Spinal cord (tissue), 10 donors: ENCODE results near the gene CALR. TPM values are rescaled to one million over a fixed set of nuclear protein-coding genes. Genes with fewer than 3 reads are reported as not detected.
A peak's percentile ranks its signal among the peaks of the same experiment; 100 is the strongest.

Experiments used
- DNase-seq, 6 donors: peaks; one replicate each; pipeline versions ENCODE4 v3.0.0 to v3.0.0-alpha.2; 2013 to 2015; ENCODE audit warnings: low spot score in 6 of 6, low read depth in 4 of 6
- H3K27ac ChIP-seq: one replicate; pipeline ENCODE4 v1.5.1; 2013; ENCODE audit warnings: low read depth, low read length, control low read depth
- H3K27me3 ChIP-seq: one replicate; pipeline ENCODE4 v1.6.1; 2013; ENCODE audit warnings: low read length; ENCODE audit not compliant: control insufficient read depth, insufficient read depth
- H3K36me3 ChIP-seq: one replicate; pipeline ENCODE4 v1.6.1; 2013; ENCODE audit warnings: low read length; ENCODE audit not compliant: control insufficient read depth, insufficient read depth
- H3K4me1 ChIP-seq: one replicate; pipeline ENCODE4 v1.6.1; 2013; ENCODE audit warnings: low read length; ENCODE audit not compliant: control insufficient read depth, insufficient read depth
- H3K4me3 ChIP-seq: one replicate; pipeline ENCODE4 v1.5.1; 2013; ENCODE audit warnings: low read depth, low read length, control low read depth
- H3K9me3 ChIP-seq: one replicate; pipeline ENCODE4 v1.6.1; 2013; ENCODE audit warnings: low read length; ENCODE audit not compliant: control insufficient read depth, insufficient read depth
- WGBS: methylation state at CpG from one replicate; pipeline ENCODE4 v1.1.5; 2013; ENCODE audit warnings: missing lambda C conversion rate; ENCODE audit not compliant: insufficient coverage; 5-methylcytosine and 5-hydroxymethylcytosine counted together
- polyA plus RNA-seq, 2 donors: library from polyadenylated mRNA; unstranded; fragments of 120-200 nt; gene quantifications; one replicate each; pipeline ENCODE4 v1.2.1, GENCODE V29; 2013; ENCODE audit not compliant: insufficient read length in 2 of 2
- total RNA-seq, 2 donors: library from RNA; depleted of rRNA in 1 of 2; stranded (reverse); fragments of 120-200 nt in 1 of 2; fragments of >200 nt in 1 of 2; gene quantifications; one replicate each; pipeline versions ENCODE4 v1.2.3 to v1.2.4, GENCODE V29; 2013 to 2014
- donor health status: healthy.

Gene CALR
- total and polyA plus RNA-seq, 4 donors = 452 to 872 (median 556) TPM

- peaks cover 38% of the 10 kb centered on the region for H3K36me3 ChIP-seq
- 30% methylated on average over 16 of the region's 16 CpGs for WGBS
- peak overlapping the region; percentile 63 for H3K27ac ChIP-seq
- no peaks in the 10 kb centered on the region for H3K9me3 ChIP-seq
- H3K27me3 ChIP-seq = no peaks in the 10 kb centered on the region
- H3K4me3 ChIP-seq = peak overlapping the region; percentile 82
- DNase-seq = no peak
- H3K4me1 ChIP-seq = peaks cover 24% of the 10 kb centered on the region
Measured at GRCh38 chr19:12932392-12933286, 5.8 kb upstream of the CALR start.

GRCh38 chr19:12933287-12934072 lies 4.9 kb upstream of the CALR start, which contains the start of gene FARSA:
FARSA (minus strand) TSS chr19:12933711; CDS start chr19:12933696, 15 bp downstream.
- peak within 1 kb of the TSS; percentile 63 for H3K27ac ChIP-seq

DNA sequence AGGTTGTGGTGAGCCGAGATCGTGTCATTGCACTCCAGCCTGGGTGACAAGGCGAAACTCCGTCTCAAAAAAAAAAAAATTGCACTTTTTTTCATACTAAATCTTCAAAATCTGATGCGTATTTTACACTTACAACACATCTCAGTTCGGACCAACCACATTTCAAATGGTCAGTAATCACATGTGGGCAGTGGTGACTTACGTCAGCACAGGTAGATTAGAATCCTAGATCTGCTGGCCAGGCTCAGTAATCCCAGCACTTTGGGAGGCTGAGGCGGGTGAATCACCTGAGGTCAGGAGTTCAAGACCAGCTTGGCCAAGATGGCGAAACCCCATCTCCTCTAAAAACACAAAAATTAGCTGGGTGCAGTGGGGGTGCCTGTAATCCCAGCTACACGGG lies 3.3 kb upstream of the CALR start:
- H3K36me3 ChIP-seq = peaks cover 19% of the 10 kb centered on the region
- H3K27me3 ChIP-seq = no peaks in the 10 kb centered on the region
- H3K4me3 ChIP-seq = no peak overlapping the region
- H3K9me3 ChIP-seq = no peaks in the 10 kb centered on the region
- peaks cover 37% of the 10 kb centered on the region for H3K4me1 ChIP-seq
- DNase-seq = no peak
- 96% methylated on average over 8 of the region's 10 CpGs for WGBS
- H3K27ac ChIP-seq = no peak overlapping the region

More at GRCh38 chr19:12933287-12934072, 4.9 kb upstream of the CALR start, which contains the start of gene FARSA:
- peak in 4 of 6 donors; percentile 86 to 98 (median 92) for DNase-seq
- Histone ChIP-seq H3K4me1 (peaks cover 29% of the 10 kb centered on the region), H3K4me3 (peak within 1 kb of the TSS; percentile 82), H3K27me3 (no peaks in the 10 kb centered on the region), H3K36me3 (peaks cover 30% of the 10 kb centered on the region), H3K9me3 (no peaks in the 10 kb centered on the region)
- WGBS = under 1% methylated on average over 42 of the region's 51 CpGs

DNA sequence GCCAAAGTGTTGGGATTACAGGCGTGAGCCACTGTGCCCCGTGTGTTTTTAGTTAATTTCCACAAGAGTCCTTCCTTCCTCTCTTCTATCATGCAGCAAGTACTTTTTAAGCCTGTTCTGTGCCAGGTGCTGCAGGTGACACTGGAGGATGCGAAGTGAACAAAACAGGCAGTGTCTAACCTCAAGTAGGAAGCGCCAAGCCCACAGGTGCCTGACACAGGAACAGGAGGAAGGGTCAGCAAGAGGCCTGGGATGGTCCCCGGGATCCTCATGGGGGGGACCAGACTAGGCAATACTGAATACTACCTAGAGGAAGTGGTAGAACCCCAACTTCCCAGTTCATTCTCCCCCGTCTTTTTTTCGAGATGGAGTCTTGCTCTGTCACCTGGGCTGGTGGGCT lies 1.8 kb upstream of the CALR start:
- Histone ChIP-seq H3K9me3 (no peaks in the 10 kb centered on the region), H3K4me3 (no peak overlapping the region), H3K4me1 (peaks cover 51% of the 10 kb centered on the region), H3K36me3 (peaks cover 20% of the 10 kb centered on the region), H3K27me3 (no peaks in the 10 kb centered on the region), H3K27ac (no peak overlapping the region)
- WGBS = 88% methylated on average over 4 of the region's 7 CpGs
- no peak for DNase-seq

GRCh38 chr19:12937093-12937926 lies 1.1 kb upstream of the CALR start:
- peak overlapping the region; percentile 93 for H3K27ac ChIP-seq
- H3K4me1 ChIP-seq = peaks cover 51% of the 10 kb centered on the region
- peak overlapping the region; percentile 78 for H3K4me3 ChIP-seq
- no peaks in the 10 kb centered on the region for H3K9me3 ChIP-seq
- H3K36me3 ChIP-seq = peaks cover 27% of the 10 kb centered on the region
- no peaks in the 10 kb centered on the region for H3K27me3 ChIP-seq
- DNase-seq = peak in 2 of 6 donors; percentile 70 to 77
- WGBS = 28% methylated on average over 14 of the region's 23 CpGs

DNA sequence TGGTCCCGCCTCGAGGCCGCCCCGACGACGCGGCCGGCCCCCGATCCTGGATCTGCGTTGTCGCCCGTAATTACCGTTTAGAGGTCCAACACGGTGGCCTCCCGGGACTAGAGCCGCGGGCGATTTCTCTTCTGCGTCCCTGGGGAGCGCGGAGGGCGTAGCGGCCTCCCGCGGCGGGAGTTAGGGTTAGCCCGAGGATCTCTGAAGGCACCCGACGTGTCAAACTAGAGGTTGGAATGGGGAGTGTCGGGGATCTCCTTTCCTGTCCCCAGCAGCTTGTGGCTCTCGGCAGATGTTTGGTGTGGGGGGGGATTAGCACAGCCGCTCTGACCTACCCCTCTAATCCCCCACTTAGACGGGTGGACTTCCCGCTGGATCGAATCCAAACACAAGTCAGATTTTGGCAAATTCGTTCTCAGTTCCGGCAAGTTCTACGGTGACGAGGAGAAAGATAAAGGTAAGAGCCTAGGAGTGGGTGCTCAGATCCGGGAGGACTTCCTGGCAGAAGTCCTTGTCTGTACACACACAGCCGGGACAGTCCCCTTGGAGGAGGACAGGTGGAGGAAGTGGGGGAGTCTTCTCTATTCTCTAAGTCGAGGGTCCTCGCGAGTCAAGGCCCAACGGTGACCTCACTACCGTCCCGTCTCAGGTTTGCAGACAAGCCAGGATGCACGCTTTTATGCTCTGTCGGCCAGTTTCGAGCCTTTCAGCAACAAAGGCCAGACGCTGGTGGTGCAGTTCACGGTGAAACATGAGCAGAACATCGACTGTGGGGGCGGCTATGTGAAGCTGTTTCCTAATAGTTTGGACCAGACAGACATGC lies 581 bp downstream of the CALR start:
- peaks cover 47% of the 10 kb centered on the region for H3K4me1 ChIP-seq
- H3K9me3 ChIP-seq = no peaks in the 10 kb centered on the region
- H3K27ac ChIP-seq = peak overlapping the region; percentile 75
- DNase-seq = peak in 2 of 6 donors; percentile 37 to 57
- peak overlapping the region; percentile 96 for H3K4me3 ChIP-seq
- H3K27me3 ChIP-seq = no peaks in the 10 kb centered on the region
- H3K36me3 ChIP-seq = peaks cover 44% of the 10 kb centered on the region
- WGBS = under 1% methylated on average over 47 of the region's 54 CpGs

DNA sequence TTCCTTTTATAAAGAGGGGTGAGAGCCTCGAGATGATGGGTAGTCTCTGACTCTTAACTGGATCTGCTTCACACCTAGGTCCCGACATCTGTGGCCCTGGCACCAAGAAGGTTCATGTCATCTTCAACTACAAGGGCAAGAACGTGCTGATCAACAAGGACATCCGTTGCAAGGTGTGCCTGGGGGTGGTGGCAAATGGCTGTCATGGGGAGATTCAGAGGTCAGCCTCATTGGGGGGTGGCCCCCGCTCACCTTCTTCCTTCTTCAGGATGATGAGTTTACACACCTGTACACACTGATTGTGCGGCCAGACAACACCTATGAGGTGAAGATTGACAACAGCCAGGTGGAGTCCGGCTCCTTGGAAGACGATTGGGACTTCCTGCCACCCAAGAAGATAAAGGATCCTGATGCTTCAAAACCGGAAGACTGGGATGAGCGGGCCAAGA lies 1.6 kb downstream of the CALR start:
- Histone ChIP-seq H3K27me3 (no peaks in the 10 kb centered on the region), H3K27ac (no peak overlapping the region), H3K36me3 (peaks cover 54% of the 10 kb centered on the region), H3K9me3 (no peaks in the 10 kb centered on the region), H3K4me3 (peak overlapping the region; percentile 96), H3K4me1 (peaks cover 50% of the 10 kb centered on the region)
- WGBS = 86% methylated on average over 4 of the region's 10 CpGs
- no peak for DNase-seq

DNA sequence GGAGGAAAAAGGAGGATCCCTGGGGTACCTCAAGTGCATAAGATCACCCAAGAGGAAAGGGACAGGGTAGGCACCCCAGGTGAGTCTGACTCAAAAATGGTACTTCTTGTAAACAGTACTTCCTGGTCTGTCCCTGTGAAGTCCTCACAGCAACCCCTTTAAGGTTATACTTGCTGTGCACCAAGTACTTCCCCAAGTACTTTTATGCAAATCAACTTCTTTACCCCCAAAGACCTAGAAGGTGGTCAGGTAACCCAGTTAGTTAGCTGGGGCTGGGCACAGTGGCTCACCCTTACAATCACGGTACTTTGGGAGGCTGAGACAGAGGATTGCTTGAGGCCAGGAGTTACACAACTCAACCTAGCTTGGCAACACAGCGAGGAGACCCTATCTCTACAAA lies 2.5 kb downstream of the CALR start:
- H3K36me3 ChIP-seq = peaks cover 57% of the 10 kb centered on the region
- H3K4me3 ChIP-seq = no peak overlapping the region
- no peak for DNase-seq
- H3K27ac ChIP-seq = no peak overlapping the region
- H3K27me3 ChIP-seq = no peaks in the 10 kb centered on the region
- H3K9me3 ChIP-seq = no peaks in the 10 kb centered on the region
- 100% methylated on average over 1 of the region's 2 CpGs for WGBS
- H3K4me1 ChIP-seq = peaks cover 50% of the 10 kb centered on the region
